Breast epithelium (tissue), 3 donors: ENCODE results near the gene ANKDD1B.
"Not testable (repeated sequence)": the region's sequence is repeated elsewhere in the genome, so short reads cannot be mapped to it uniquely, and the experiment has no call there.

Experiments used
- POLR2A ChIP-seq: fragments of 450-650 bp; IDR thresholded peaks from one replicate; pipeline ENCODE4 v1.6.1; 2016; ENCODE audit warnings: antibody characterized with exemption, mild to moderate bottlenecking, moderate library complexity
- POLR2AphosphoS5 ChIP-seq, 3 donors: sonication (generic); formaldehyde crosslinking; IDR thresholded peaks; one replicate each; pipeline ENCODE4 v1.6.1; 2017; ENCODE audit warnings: antibody characterized with exemption in 3 of 3
- TF ChIP-seq, protein P1 (sequence below), 3 donors: fragments of 450-650 bp; IDR thresholded peaks; one replicate each; pipeline ENCODE4 v1.5.1; 2016 to 2017; ENCODE audit warnings: antibody characterized with exemption in 3 of 3, mild to moderate bottlenecking in 3 of 3, moderate library complexity in 3 of 3

DNA sequence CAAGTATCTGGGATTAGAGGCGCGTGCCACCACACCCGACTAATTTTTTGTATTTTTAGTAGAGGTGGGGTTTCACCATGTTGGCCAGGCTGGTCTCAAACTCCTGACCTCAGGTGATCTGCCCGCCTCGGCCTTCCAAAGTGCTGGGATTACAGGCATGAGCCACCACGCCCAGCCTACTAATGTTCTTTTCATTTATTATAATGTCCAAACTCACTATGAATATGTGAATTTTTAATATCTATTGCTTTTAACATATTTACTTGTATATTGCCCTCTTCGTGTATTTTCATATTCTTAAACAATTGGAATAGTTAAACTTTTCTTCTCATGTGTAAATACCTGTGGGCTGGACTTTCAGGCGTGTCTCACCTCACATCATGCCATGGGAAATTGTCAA lies 33.0 kb upstream of the ANKDD1B start:
- TF ChIP-seq, protein P1, sequence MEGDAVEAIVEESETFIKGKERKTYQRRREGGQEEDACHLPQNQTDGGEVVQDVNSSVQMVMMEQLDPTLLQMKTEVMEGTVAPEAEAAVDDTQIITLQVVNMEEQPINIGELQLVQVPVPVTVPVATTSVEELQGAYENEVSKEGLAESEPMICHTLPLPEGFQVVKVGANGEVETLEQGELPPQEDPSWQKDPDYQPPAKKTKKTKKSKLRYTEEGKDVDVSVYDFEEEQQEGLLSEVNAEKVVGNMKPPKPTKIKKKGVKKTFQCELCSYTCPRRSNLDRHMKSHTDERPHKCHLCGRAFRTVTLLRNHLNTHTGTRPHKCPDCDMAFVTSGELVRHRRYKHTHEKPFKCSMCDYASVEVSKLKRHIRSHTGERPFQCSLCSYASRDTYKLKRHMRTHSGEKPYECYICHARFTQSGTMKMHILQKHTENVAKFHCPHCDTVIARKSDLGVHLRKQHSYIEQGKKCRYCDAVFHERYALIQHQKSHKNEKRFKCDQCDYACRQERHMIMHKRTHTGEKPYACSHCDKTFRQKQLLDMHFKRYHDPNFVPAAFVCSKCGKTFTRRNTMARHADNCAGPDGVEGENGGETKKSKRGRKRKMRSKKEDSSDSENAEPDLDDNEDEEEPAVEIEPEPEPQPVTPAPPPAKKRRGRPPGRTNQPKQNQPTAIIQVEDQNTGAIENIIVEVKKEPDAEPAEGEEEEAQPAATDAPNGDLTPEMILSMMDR (IDR thresholded peaks at IDR 0.05), result not testable (repeated sequence)
- not testable (repeated sequence) for TF ChIP-seq POLR2AphosphoS5 (IDR thresholded peaks at IDR 0.05); POLR2A
